ENCODE measurements around the gene ATP8A2. TPM values are rescaled to one million over a fixed set of nuclear protein-coding genes. Genes with fewer than 3 reads are reported as not detected.

The ATP8A2 gene
- total RNA-seq, 3 donors from 2014 or later = under 0.01 to 1.0 (median under 0.01) TPM

GRCh38 chr13:25886438-25887214 lies 514.9 kb downstream of the ATP8A2 start:
- H3K36me3 ChIP-seq = no peaks in the 10 kb centered on the region
- TF ChIP-seq POLR2A (IDR thresholded peaks at IDR 0.05) (no peak), CTCF (IDR thresholded peaks at IDR 0.05) (no peak), POLR2AphosphoS5 (IDR thresholded peaks at IDR 0.05) (no peak)
- H3K27me3 ChIP-seq = no peaks in the 10 kb centered on the region
- no peak overlapping the region for H3K4me3 ChIP-seq
- H3K9me3 ChIP-seq = no peaks in the 10 kb centered on the region
- DNase-seq (ENCODE audit: low spot score in 2 of 2) = no peak
- intact Hi-C loops (cut with DNase I; ENCODE audit: low total_unique reads) = no loop called here
- no peaks in the 10 kb centered on the region for H3K4me1 ChIP-seq
- no peak overlapping the region for H3K27ac ChIP-seq

GRCh38 chr13:25887962-25888655 lies 516.3 kb downstream of the ATP8A2 start:
- intact Hi-C loops (cut with DNase I; ENCODE audit: low total_unique reads) = no loop called here
- Histone ChIP-seq H3K27ac (no peak overlapping the region), H3K36me3 (no peaks in the 10 kb centered on the region), H3K4me1 (no peaks in the 10 kb centered on the region), H3K4me3 (no peak overlapping the region), H3K9me3 (no peaks in the 10 kb centered on the region), H3K27me3 (no peaks in the 10 kb centered on the region)
- TF ChIP-seq CTCF (IDR thresholded peaks at IDR 0.05) = no peak
- no peak for TF ChIP-seq POLR2AphosphoS5 (IDR thresholded peaks at IDR 0.05)
- no peak for TF ChIP-seq POLR2A (IDR thresholded peaks at IDR 0.05)
- no peak for DNase-seq (ENCODE audit: low spot score in 2 of 2)

- no peak for TF ChIP-seq POLR2AphosphoS5 (IDR thresholded peaks at IDR 0.05)
- no peak for TF ChIP-seq CTCF (IDR thresholded peaks at IDR 0.05)
- no peak for TF ChIP-seq POLR2A (IDR thresholded peaks at IDR 0.05)
- H3K27me3 ChIP-seq = no peaks in the 10 kb centered on the region
- DNase-seq (ENCODE audit: low spot score in 2 of 2) = no peak
- H3K9me3 ChIP-seq = no peaks in the 10 kb centered on the region
- no peak overlapping the region for H3K27ac ChIP-seq
- H3K4me3 ChIP-seq = no peak overlapping the region
- no peaks in the 10 kb centered on the region for H3K4me1 ChIP-seq
- intact Hi-C loops (cut with DNase I; ENCODE audit: low total_unique reads) = no loop called here
- H3K36me3 ChIP-seq = no peaks in the 10 kb centered on the region
Observed at GRCh38 chr13:25890671-25891212, 519.0 kb downstream of the ATP8A2 start.

- no peak for TF ChIP-seq POLR2AphosphoS5 (IDR thresholded peaks at IDR 0.05)
- TF ChIP-seq POLR2A (IDR thresholded peaks at IDR 0.05) = no peak
- TF ChIP-seq CTCF (IDR thresholded peaks at IDR 0.05) = no peak
- Histone ChIP-seq H3K9me3 (no peaks in the 10 kb centered on the region), H3K27ac (no peak overlapping the region), H3K4me1 (no peaks in the 10 kb centered on the region), H3K27me3 (no peaks in the 10 kb centered on the region), H3K4me3 (no peak overlapping the region), H3K36me3 (no peaks in the 10 kb centered on the region)
- no peak for DNase-seq (ENCODE audit: low spot score in 2 of 2)
- intact Hi-C loops (cut with DNase I; ENCODE audit: low total_unique reads) = no loop called here
Observed at GRCh38 chr13:25898991-25899390, 527.2 kb downstream of the ATP8A2 start.

GRCh38 chr13:25899464-25899863 lies 527.7 kb downstream of the ATP8A2 start:
- Histone ChIP-seq H3K4me3 (no peak overlapping the region), H3K9me3 (no peaks in the 10 kb centered on the region), H3K4me1 (no peaks in the 10 kb centered on the region), H3K36me3 (no peaks in the 10 kb centered on the region), H3K27ac (no peak overlapping the region), H3K27me3 (no peaks in the 10 kb centered on the region)
- DNase-seq (ENCODE audit: low spot score in 2 of 2) = no peak
- intact Hi-C loops (cut with DNase I; ENCODE audit: low total_unique reads) = no loop called here
- TF ChIP-seq POLR2A (IDR thresholded peaks at IDR 0.05) = no peak
- TF ChIP-seq POLR2AphosphoS5 (IDR thresholded peaks at IDR 0.05) = no peak
- no peak for TF ChIP-seq CTCF (IDR thresholded peaks at IDR 0.05)
